IMR-90 (cell line): ENCODE data around the gene USP10.

Experiments used
- CTCF ChIP-seq: conservative IDR thresholded peaks from 2 replicates; pipeline ENCODE4 v1.5.1; 2012; ENCODE audit warnings: mild to moderate bottlenecking, low read depth, low read length, improper control_type of control experiment
- MAZ ChIP-seq: IDR thresholded peaks from 2 replicates; pipeline ENCODE4 v1.6.1; 2012; ENCODE audit warnings: low read depth, mild to moderate bottlenecking, low read length, improper control_type of control experiment, moderate library complexity, borderline replicate concordance

DNA sequence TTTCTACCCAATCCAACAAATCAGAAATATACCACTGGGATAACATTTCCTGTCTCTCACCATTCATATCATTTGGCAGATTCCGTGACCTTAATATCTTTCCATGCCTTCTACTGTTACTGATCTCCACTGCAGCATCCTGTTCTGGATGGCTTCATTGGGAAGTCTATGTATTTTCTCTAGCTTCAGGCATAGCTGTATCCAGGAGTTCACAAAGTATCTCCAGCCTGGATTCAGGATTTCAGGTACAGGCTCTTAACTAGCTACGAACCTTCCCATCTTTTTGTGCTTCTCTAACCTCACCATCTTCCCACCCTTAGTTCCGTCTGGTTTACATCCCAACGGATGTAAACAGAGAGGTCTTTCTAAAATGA, 15.2 kb upstream of the USP10 start:
- no peak for TF ChIP-seq CTCF
- TF ChIP-seq MAZ = no peak
